HG03558 (cell line): ENCODE results near the gene SLC25A13.

Experiments used
- ATAC-seq: cut with Tn5 transposase; IDR thresholded peaks from one replicate; pipeline ENCODE4 v1.9.1; 2021; ENCODE audit warnings: moderate number of reproducible peaks; ENCODE audit not compliant: unreplicated experiment; ENCODE audit errors: extremely low read depth

SLC25A13 gene

DNA sequence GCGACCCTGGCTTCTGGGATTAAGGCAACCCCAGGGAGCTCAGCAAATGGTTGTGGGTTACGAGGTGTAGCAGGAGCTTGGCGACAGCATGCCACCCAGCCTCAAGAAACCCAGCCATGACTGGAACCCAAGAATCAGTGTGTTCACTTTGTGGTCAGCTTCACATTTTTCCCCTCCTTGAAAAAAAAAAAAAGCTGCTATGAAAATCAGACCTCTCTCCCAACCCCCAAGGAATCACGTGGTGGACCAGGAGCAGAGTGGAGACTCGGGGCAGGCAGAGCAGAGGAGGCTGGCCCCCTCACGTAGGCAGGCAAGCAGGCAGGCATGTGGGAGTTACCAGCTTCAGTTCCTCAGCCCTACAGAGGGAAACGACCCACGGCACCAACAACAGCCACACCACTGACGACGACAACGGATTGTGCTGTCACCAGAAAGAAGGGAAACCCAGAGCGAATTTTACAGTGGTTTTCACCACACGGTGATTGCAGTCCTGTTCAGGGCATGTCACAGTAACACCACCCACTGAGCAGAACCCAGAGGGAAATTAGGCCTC lies 203.4 kb downstream of the SLC25A13 start:
- ATAC-seq, result no peak

DNA sequence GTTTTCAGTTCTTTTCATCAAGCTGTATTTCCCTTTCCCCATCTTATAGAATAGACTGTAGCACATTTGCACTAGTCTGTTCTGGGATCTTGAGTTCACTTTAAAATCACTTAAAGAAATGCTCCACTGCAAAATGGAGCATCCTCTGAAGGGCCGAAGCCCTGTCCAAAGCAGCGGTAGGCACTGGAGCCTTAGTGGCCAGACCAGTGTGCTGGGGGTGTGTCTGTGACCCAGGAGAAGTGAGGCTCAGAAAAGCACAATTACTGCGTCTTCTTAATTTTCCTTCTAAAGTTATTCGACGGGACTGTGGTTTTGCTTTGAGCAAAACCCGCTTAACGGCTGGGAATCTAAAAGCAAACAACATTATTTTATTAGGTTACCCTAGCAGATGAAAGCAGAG lies 205.7 kb downstream of the SLC25A13 start:
- ATAC-seq, result no peak

DNA sequence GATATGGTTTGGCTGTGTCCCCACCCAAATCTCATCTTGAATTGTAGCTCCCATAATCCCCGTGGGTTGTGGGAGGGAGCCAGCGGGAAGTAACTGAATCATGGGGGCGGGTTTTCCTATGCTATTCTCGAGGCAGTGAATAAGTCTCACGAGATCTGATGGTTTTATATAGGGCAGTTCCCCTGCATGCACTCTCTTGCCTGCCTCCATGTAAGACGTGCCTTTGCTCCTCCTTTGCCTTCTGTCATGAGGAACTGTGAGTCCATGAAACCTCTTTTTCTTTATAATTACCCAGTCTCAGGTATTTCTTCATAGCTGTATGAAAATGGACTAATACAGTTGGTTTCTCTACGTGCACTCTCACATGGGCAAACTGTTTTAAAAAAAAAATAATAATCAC lies 207.7 kb downstream of the SLC25A13 start:
- ATAC-seq, result no peak

DNA sequence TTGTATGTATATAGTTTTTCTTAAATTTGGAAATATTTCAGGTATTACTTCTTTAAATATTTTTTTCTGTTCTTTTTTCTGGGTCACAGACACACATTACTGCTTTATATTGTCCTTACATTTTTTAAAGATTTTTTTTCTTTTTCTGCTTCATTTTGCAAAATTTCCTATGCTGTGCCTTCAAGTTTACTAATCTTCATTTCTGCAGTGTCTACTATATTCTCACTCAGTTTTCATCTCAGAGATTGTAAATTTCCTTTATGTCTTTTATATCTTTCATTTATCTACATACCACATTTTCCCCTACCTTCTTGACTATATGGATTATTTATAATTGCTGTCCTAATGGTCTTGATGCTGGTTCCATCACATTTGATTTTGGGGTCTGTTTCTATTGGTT lies 210.5 kb downstream of the SLC25A13 start:
- no peak for ATAC-seq

DNA sequence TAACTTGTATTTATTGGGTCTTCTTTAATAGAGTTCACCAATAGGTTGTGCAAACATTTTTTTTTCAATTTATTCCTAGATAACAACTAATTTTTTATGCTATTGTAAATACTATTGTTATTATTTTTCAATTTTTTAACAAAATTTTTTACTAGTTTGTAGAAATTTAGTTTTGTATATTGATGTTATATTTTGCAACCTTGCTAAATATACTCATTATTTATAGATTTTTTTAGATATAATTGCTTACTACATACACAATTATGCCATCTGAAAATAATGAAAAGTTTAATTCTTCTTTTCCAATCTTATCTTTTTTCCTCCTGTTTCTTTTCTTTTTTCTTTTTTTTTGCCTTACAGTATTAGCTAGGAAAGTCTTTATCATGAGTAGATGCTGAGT lies 216.9 kb downstream of the SLC25A13 start:
- ATAC-seq, result no peak

DNA sequence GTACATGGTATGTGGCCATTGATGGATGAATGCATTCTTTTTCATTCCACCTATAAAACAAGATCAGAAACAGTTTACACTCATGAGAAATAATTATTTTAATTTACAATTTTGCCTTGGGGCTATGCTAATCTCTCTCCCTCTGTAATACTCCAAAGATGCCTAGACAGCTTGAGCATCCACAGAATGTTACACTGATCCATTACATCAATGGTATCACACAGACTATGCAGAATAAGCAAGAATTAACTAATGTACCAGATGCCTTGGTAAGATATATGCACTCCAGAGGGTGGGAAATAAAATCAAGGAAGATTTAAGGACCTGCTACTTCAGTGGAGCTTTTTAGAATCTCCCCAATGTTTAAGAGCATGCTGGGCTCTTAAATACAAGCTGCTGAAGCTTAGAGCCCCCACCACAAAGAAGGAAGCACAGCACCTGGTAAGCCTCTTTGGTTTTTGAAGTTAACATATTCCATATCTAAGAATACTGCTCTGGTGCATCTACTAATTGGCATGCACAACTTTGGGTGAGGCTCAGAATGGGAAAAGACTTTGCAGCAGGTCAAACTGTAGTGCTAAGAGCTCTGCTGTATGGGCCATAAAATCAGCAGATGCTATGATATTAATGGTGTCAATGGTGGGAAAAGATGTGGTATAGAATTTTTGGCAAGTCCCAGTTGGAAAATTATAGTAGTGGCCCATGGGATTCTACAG lies 219.6 kb downstream of the SLC25A13 start:
- ATAC-seq, result no peak

DNA sequence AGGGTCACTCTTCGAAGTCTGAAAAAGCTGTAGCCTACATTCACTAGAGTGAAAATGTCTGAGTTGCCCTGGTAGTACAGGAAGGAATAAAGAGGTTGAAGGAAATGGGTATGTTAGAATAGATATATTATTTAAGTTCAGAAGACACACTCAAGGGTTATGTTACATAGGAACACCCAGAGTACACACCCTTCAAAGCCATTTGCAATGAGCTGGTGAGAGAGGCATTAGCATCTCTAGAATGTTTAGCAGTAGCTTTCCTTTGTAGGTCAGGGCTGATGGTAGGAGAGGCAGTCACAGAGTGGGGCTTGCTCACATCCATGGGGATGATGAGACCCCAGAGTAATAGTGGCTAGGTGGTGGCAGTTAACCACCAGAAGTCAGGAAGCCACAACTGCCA lies 221.2 kb downstream of the SLC25A13 start:
- ATAC-seq, result no peak

DNA sequence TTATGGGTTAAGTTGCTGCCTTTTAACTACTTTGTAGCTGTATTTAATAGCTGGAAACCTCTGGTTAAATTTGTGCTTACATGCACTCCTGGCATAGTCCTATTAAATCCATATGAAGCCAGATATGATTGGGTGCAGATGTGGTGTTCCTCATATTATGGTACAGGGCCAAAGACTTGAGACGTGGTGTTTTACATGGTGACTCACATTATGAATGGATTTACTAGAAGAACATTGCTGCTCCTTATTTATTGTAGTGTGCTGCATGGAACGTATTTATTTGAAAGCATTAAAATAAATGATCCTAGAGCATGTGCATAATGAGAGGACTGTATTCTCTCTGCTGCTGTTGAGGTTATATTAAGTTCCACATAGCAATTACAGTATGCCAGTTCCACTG lies 224.1 kb downstream of the SLC25A13 start:
- no peak for ATAC-seq

DNA sequence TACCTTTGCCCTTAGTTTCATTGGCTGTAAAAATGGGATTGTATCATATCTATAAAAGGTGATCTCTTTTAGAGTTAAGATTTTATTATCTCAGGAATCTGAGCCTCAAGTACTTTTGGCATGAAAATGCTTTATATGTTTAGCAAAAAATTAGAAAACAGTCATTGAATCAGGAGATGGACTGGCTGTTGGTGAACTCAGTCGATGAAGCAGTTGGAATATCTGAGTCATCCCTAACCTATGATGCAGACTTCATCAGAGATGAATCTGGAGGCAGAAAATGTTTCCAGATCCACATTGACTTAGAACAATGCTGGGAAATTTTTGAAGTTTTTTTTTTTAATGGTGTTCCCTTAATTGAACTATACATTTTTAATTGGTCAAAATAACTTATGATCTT lies 228.5 kb downstream of the SLC25A13 start:
- ATAC-seq, result no peak

DNA sequence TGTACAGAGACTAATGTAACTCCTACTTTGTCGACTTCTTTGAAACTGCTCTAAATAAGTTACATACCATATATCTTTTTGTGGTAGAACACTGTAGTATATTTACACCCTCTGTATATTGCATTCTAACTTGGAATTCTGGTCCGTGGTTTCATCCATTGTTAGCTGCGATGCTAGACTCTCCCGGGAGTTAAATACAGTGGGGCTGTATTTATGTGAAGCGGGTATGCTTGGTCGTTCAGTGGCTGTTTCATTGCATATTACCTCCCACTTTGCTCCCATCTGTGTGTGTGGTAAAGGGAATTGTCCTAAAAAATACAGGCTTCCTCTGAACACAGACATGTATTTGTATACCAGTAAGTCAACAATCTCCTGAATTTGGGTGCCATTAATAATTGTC lies 231.1 kb downstream of the SLC25A13 start:
- ATAC-seq, result no peak

DNA sequence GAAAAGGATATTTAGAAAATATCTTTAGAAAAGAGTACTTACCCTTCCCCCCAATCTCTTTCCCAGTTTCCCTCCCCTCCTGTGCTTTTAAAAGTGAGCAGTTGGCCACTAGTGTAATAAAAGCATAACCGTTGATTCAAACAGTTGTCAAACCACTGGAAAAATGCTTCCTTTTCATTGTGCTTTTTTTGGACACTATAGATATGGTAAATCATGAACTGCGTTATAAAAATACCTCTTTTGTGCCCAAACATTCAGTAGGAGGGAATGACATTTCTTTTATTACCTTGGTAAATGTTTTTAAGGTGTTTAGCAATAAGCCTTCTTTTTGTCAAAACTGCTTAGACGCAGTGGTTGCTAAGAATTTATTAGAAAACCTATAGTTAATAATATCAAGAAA lies 232.4 kb downstream of the SLC25A13 start:
- ATAC-seq, result no peak

DNA sequence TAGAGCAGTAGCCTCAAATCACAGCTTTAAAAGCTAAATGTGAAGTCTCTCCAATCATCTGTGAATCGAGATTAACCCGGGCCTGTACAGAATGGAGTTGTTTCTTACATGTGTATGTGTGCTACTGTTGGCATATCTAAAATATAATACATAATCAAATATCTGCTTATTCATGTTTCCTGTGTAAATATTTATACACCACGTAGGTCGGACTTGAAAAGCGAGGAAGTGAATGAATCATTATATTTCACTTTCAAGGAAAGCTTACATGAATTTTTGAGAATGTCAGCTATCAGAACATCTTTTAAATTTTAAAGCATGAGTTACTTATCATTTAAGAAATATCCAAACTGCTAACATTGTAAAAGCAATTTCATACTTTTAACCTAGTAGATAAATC lies 233.3 kb downstream of the SLC25A13 start:
- ATAC-seq, result no peak

DNA sequence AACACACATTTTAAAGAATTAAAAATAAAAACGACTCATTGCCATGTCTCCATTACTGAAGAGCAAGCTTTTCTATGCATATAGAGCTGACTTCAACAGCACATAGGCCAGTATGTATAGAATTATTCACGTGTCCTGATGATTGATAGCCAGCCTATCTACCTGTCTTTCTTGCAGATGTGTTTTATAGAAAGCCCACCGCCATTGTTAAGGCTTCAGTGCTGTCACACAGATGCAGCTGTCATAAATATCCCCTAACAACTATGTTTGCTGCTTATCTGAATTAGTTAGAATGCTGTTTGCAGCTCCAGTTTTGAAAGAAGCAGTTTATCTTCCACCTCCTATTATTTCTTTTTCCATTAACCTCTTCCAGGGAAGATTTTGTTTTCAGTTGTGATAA lies 235.9 kb downstream of the SLC25A13 start:
- ATAC-seq, result no peak

DNA sequence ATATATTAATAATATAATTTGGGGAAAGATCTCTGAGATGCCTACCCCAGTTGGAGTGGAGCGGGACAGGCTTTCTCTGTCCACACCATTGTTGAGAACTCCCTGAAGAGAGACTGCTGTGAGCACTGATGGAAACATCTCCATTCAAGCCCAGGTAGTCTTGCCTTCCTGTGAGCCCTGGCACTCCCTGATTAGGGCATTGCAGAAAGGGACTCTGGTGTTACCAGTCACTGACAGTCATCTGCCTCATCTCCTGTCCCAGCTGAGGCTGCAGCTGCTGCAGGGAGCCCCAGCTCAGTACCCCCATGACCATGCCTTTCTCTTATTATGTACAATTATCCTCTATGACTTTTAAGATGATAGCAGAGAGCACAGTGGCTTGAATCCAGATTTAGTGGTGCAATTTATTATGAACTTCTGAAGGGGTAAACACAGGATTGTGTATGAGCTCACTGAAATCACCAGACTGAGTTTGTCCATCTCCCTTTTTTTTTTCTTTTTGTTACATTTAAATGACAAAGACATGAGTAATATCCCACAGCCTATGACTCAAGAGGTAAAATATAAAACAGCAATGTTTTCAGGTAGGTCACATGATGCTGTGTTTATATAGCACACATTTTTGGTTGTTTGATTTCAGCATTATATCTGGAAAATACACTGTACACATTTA lies 236.9 kb downstream of the SLC25A13 start:
- no peak for ATAC-seq

DNA sequence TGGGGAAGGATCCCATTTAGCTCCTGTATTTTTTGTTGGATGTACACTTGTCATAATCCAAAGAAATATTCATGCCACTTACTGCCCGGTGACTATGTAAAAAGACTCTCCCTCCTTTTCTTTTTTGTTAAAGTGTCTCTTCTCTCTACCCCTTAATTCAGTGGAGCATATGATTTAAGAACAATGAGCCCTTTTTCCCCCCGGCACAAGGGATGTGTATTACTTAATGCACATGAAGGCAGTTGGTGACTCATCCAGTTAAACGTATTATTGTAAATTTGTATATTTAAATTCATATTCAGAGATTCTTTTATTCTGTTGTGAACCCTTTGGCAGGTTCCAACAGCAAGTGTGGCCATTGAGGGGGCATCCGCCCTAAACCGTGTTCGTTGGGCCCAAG lies 241.9 kb downstream of the SLC25A13 start:
- no peak for ATAC-seq

DNA sequence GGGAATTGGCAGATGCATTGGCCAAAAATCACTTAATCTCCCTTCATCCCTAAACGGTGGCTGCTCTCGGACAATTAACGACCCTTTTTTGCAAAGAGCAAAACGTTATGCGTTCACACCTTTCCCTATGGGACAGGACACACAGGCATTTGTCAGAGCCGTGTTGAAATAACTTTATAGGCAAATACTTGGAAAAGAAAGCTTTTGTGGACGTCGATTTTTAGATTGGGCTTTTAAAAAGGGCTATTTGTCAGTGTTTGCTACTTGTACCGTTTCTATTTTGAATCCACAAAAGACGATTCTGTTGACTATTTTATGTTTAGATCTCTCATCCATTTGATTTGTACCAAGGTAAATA lies 245.6 kb downstream of the SLC25A13 start:
- no peak for ATAC-seq

DNA sequence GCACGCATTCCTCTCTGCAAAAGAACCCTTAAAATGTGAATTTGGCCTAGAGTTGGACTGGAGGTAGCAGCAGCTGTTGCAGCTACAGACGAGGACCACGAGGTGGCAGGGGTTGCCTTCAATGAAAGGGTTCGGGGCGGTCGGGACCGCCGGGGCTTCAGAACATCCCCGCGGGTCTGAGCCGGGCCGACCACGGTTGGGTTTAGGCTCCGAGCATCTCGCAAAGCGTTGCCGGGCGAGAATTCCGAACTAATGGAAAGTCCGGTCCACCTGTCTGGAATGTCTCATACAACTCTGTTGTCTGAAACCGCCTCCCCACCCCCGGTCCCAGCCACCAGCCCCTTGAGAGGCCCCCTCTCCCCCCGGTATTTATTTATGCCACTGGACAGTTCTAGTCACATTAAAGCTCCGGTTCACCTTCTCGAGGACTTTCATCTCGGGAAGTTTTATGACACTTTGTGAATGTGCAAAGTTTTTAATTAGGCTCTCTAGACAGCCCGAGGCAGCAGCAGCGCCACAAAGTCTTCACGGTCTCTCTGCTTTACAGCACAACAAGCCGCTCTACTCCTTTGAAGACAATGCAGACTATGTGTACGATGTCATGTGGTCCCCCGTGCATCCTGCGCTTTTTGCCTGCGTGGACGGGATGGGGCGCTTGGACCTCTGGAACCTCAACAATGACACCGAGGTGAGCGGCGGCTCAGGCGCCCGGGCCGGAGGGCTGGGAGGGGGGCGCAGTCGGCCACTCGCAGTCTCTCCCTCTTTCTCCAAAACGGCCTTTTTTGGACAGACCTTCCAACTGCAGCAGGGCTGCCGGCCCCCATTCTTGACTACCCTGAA lies 246.2 kb downstream of the SLC25A13 start:
- ATAC-seq, result no peak

DNA sequence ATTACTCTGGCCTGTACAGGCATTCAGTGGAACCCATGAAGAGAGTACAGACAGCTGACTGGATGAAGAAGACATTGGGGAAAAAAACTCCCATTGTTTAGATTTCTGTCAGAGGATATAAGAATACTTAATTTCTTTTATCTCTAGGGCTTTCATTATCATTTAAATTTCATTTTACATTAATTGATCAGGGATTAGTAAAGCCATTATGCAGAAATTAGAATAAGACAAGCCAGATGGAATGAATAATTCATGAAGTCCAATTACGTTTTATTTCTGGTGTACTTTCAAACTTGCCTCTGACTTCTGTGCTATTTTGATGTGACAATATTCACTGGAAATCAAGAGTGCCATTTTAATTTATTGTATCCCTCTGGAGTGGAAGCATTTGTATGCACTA lies 247.0 kb downstream of the SLC25A13 start:
- no peak for ATAC-seq
